ENCODE data around the gene TFCP2L1.

TFCP2L1 gene

GRCh38 chr2:121191191-121192170, 93.5 kb downstream of the TFCP2L1 start:
- Mint-ChIP-seq H3K4me3 (no peak overlapping the region), H3K9me3 (no peaks in the 10 kb centered on the region), H3K4me1 (peaks cover 4% of the 10 kb centered on the region), H3K36me3 (ENCODE audit: low read depth) (no peaks in the 10 kb centered on the region), H3K27me3 (ENCODE audit: low read depth) (peaks cover 20% of the 10 kb centered on the region), H3K27ac (no peak overlapping the region)
- TF ChIP-seq CTCF (IDR thresholded peaks at IDR 0.05; ENCODE audit: unreplicated experiment in 3 of 3) = no peak

- Mint-ChIP-seq H3K36me3 (ENCODE audit: low read depth) (no peaks in the 10 kb centered on the region), H3K4me3 (no peak overlapping the region), H3K9me3 (no peaks in the 10 kb centered on the region), H3K4me1 (peaks cover 4% of the 10 kb centered on the region), H3K27ac (no peak overlapping the region), H3K27me3 (ENCODE audit: low read depth) (peaks cover 27% of the 10 kb centered on the region)
- no peak for TF ChIP-seq CTCF (IDR thresholded peaks at IDR 0.05; ENCODE audit: unreplicated experiment in 3 of 3)
Measured at GRCh38 chr2:121189661-121190381, 95.2 kb downstream of the TFCP2L1 start.

- Mint-ChIP-seq H3K27ac (no peak overlapping the region), H3K9me3 (no peaks in the 10 kb centered on the region), H3K27me3 (ENCODE audit: low read depth) (peaks cover 27% of the 10 kb centered on the region), H3K4me3 (no peak overlapping the region), H3K4me1 (peaks cover 4% of the 10 kb centered on the region), H3K36me3 (ENCODE audit: low read depth) (no peaks in the 10 kb centered on the region)
- no peak for TF ChIP-seq CTCF (IDR thresholded peaks at IDR 0.05; ENCODE audit: unreplicated experiment in 3 of 3)
Measured at GRCh38 chr2:121189011-121189410, 96.0 kb downstream of the TFCP2L1 start.

- Mint-ChIP-seq H3K36me3 (ENCODE audit: low read depth) (no peaks in the 10 kb centered on the region), H3K4me1 (peaks cover 4% of the 10 kb centered on the region), H3K27ac (no peak overlapping the region), H3K27me3 (ENCODE audit: low read depth) (peaks cover 26% of the 10 kb centered on the region), H3K9me3 (no peaks in the 10 kb centered on the region), H3K4me3 (no peak overlapping the region)
- no peak for TF ChIP-seq CTCF (IDR thresholded peaks at IDR 0.05; ENCODE audit: unreplicated experiment in 3 of 3)
Measured at GRCh38 chr2:121187982-121188411, 97.0 kb downstream of the TFCP2L1 start.

- no peak for TF ChIP-seq CTCF (IDR thresholded peaks at IDR 0.05; ENCODE audit: unreplicated experiment in 3 of 3)
- H3K4me1 Mint-ChIP-seq = peaks cover 4% of the 10 kb centered on the region
- no peaks in the 10 kb centered on the region for H3K36me3 Mint-ChIP-seq (ENCODE audit: low read depth)
- peaks cover 20% of the 10 kb centered on the region for H3K27me3 Mint-ChIP-seq (ENCODE audit: low read depth)
- no peaks in the 10 kb centered on the region for H3K9me3 Mint-ChIP-seq
- no peak overlapping the region for H3K4me3 Mint-ChIP-seq
- H3K27ac Mint-ChIP-seq = no peak overlapping the region
Measured at GRCh38 chr2:121187351-121187981, 97.5 kb downstream of the TFCP2L1 start.

Data from nephron (organoid).